Activated CD8-positive, alpha-beta memory T cell treated with anti-CD3 and anti-CD28 coated beads for 24 hours (primary cell): ENCODE results near the gene OPCML.

Experiments used
- DNase-seq: peaks from one replicate; pipeline ENCODE4 v3.0.0-alpha.2; 2020

OPCML gene

GRCh38 chr11:133406489-133406888, 125.8 kb downstream of the OPCML start:
- DNase-seq: no peak

- DNase-seq: no peak
Measured at GRCh38 chr11:133403900-133404299, 128.4 kb downstream of the OPCML start.

GRCh38 chr11:133402551-133402950, 129.8 kb downstream of the OPCML start:
- no peak for DNase-seq

- DNase-seq: no peak
Measured at GRCh38 chr11:133399855-133400625, 132.3 kb downstream of the OPCML start.

GRCh38 chr11:133399294-133399693, 133.0 kb downstream of the OPCML start:
- DNase-seq: no peak

GRCh38 chr11:133390803-133391202, 141.5 kb downstream of the OPCML start:
- DNase-seq: no peak

- DNase-seq: no peak
Measured at GRCh38 chr11:133388975-133389568, 143.2 kb downstream of the OPCML start.

GRCh38 chr11:133388260-133388659, 144.0 kb downstream of the OPCML start:
- no peak for DNase-seq

- DNase-seq: no peak
Measured at GRCh38 chr11:133386852-133387251, 145.4 kb downstream of the OPCML start.

- DNase-seq: no peak
Measured at GRCh38 chr11:133386262-133386661, 146.0 kb downstream of the OPCML start.

GRCh38 chr11:133385781-133386180, 146.5 kb downstream of the OPCML start:
- DNase-seq: no peak

GRCh38 chr11:133384731-133385130, 147.6 kb downstream of the OPCML start:
- DNase-seq: no peak

- DNase-seq: no peak
Measured at GRCh38 chr11:133383689-133384088, 148.6 kb downstream of the OPCML start.

GRCh38 chr11:133383201-133383600, 149.1 kb downstream of the OPCML start:
- DNase-seq: no peak

- no peak for DNase-seq
Measured at GRCh38 chr11:133382131-133382812, 150.0 kb downstream of the OPCML start.

- DNase-seq: no peak
Measured at GRCh38 chr11:133381761-133382130, 150.6 kb downstream of the OPCML start.

GRCh38 chr11:133366147-133366546, 166.2 kb downstream of the OPCML start:
- no peak for DNase-seq

- no peak for DNase-seq
Measured at GRCh38 chr11:133362916-133363315, 169.4 kb downstream of the OPCML start.

GRCh38 chr11:133362156-133362555, 170.1 kb downstream of the OPCML start:
- DNase-seq: no peak

GRCh38 chr11:133361689-133361994, 170.7 kb downstream of the OPCML start:
- no peak for DNase-seq

GRCh38 chr11:133360860-133361688, 171.2 kb downstream of the OPCML start:
- no peak for DNase-seq

- DNase-seq: no peak
Measured at GRCh38 chr11:133355095-133355494, 177.2 kb downstream of the OPCML start.

GRCh38 chr11:133354069-133354468, 178.2 kb downstream of the OPCML start:
- no peak for DNase-seq
